GM18507 (cell line): ENCODE results near the gene DPM1.
"Not testable (repeated sequence)": the region's sequence is repeated elsewhere in the genome, so short reads cannot be mapped to it uniquely, and the experiment has no call there.

ENCODE experiments used
- DNase-seq: peaks from one replicate; pipeline ENCODE4 v3.0.0; 2011; ENCODE audit warnings: low read depth; ENCODE audit not compliant: insufficient read length; ENCODE audit errors: extremely low spot score
- FAIRE-seq: peaks from 2 replicates; lab custom pipeline; 2011; peaks lifted over from hg19 to GRCh38; lab: Jason Lieb, UNC

The DPM1 gene

DNA sequence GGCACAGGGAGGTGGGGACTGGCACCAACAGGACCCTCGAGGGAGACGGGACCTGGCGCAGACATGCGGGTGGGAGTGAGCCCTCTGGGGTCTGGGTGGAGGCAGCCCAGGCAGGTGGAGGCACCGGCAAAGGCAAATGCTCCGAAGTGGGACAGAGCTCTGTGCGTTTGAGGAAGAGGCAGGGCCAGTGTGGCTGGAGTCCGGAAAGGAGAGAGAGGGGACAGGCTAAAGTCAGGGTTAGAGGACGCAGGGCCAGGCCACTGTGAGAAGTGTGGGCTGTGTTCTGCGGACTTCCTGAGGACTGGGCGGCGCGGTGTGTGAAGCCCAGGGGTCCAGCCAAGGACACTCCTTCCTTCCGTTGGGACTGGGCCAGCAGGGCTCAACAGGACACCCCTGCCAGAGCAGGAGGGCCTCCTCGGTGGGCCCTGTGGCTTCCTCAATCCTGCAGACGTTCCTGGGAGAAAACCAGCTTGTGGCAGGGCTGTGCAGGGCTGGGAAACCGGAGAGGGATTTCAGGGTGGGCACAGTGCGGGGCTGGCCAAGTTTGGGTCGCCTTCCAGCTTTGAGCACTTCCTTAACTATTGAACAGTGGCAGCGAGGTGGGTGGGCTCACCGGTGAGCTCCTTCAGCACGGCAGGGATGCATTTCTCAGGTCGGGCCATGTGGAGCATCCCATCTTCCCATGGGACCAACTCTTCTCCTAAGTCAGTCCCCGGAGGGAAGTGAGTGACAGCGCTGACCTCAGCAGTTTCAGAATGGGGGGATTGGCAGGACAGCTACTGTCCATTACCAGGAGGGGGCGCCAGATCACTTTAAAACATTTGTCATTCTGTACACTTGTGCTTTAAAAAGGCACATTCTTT, 22.8 kb upstream of the DPM1 start:
- DNase-seq = peak; percentile 43
- peak; percentile 70 for FAIRE-seq

DNA sequence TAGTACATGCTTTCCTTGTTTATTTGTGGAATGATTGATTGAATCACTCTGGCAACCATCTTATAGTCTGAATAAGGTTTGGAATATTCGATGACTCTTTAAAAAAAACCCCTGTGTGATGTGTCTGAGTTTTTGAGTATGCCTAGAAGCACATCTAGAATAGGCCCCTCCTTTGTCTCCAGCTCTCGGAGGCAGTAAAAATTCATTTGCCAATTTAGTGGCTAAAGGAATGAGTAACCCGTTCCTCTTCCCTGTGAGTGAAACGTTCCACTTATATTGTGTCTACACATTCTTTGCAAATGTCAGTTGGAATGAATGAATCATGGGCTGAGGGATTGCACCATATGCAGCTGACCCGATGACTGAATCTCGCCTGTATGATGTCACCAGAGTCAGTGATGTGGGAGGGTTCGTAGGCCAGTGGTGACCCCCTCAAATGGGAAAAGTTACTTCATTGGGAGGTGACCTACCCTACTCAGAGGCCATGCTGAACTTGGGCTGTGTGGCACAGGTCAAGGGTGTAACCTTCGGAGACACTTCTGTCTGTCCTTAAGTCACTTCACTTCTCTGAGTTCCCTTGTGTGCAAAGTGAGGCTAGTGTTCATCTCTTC, 21.8 kb upstream of the DPM1 start:
- FAIRE-seq (no peak), DNase-seq (no peak)

DNA sequence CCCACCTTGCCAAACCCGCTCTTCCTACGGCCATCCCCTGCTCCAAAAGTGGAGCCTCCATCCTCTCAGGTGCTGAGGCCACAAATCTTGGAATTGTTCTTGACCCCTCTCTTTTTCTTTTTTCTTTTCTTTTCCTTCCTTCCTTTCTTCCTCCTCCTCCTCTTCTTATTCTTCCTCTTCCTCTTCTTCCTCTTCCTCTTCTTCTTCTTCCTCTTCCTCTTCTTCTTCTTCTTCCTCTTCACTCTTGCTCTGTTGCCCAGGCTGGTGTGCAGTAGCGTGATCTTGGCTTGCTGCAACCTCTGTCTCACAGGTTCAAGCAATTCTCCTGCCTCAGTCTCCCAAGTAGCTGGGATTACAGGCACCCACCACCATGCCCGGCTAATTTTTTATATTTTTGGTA, 20.2 kb upstream of the DPM1 start:
- not testable (repeated sequence) for FAIRE-seq, DNase-seq

DNA sequence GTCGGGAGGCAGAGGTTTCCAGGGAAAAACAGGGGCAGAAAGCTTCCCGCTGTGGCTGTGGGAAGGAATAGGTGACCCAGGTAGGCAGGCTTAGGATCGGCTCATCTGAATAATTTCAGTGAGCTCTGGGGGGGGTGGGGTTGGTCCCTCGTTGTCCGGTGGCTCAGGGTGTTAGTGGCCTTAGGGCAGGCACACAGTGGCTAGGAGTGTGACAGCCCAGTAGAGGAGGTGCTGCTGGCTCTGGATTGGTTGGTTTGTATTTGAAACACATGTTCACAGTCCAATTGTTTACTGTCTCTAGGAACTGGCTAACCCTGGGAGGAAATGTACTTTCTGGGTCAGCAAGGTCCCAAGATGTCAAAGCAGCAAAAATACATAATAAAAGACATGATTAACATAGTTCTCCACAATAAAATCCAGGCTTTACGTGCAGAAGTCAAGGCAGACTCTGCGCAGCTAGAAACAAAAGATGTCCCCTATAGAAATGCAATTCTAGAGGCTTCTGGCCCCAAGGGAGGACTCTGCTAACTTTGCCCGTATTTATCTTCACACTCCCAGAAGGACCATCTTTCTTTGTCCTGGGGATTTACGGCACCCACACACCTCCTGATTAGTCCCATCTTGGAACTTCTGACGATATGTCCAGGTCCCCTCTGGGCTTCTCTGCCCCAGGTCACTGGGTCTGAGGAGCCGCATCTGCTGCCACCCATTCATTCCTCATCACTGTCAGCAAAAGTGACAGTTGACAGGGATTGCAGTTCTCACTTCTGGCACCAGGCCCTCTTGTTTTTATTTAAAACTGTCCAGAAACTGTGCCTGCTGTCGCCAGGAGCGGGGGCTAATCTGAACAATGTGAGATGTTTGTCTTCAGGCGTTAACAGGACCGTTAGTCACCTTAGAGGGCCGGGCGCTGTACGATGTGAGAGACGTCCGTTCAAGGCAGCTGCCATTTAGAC, 19.0 kb upstream of the DPM1 start:
- DNase-seq (no peak), FAIRE-seq (no peak)

DNA sequence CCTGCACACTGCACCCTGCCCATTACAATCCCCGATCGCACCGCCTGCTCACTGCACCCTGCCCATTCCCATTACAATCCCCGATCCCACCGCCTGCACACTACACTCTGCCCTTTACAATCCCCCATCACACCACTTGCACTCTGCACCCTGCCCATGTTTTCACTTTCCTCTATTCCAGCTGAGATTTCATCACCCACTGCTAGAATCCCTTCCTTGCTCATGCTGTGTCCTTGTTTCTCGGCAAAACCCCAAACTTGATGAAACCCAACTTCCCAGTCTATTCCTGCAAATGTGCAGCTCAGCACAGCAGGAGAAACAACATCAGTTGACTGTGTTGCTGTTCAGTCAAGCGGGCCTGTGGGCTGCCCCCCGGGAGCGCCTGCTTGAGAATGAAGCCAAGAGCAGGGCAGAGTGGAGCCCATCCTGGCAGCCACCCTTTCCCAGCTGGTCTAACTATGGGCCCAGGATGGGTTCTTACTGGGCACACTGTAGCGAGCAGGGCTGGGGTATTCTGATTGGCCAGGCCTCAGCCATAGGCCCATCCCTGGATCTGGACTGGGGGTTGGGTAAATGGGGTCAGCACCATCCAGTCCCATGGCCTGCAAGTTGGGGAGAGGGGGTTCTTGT, 17.5 kb upstream of the DPM1 start:
- FAIRE-seq = no peak

DNA sequence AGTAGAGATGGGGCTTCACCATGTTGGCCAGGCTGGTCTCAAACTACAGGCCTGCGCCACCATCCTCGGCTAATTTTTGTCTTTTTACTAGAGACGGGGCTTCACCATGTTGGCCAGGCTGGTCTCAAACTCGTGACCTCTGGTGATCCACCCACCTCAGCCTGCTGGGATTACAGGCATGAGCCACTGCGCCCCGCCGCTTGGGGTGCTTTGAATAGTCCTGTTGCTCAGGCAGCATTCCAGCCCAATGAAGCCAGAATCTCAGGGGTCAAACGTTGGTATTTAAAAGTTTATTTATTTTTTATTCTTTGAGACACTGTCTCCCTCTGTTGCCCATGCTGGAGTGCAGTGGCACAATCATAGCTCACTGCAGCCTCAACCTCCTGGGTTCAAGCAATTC, 11.6 kb upstream of the DPM1 start:
- FAIRE-seq = no peak

More for the DNA sequence above, 17.5 kb upstream of the DPM1 start:
- no peak for DNase-seq

DNA sequence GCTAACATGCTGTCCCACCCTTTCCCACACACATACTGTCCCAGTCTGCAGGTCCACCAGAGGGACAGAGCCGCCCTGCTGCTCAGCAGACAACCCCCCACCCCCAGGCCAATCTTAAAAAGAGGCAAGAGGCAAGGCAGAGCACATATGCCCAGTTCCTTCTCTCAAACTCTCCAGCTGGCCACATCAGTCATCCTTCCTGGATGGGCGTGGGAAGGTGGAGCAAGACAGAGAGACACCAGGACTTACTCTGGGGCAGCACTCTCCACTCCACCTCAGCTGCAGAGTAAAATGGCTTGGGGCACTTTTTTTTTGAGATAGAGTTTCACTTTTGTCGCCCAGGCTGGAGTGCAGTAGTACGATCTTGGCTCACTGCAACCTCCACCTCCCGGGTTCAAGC, 11.1 kb upstream of the DPM1 start:
- FAIRE-seq = no peak
- DNase-seq = no peak

More for the DNA sequence above, 11.6 kb upstream of the DPM1 start:
- no peak for DNase-seq

DNA sequence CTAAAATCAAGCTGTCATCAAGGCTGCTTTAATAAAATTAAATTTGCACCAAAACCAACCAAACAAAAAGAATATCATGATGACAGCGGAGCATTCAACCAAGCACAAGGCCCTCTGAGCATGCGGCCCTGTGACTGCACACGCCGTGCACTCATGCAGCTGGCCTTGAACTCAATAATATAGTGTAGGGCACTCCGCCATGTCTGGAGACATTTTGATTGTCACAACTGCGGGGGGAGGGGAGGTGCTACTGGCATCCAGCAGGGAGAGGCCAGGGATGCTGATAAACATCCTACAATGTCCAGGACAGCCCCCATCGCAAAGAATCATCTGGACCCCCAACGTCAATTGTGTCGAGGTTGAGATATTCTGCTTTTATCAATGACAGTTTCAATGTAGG, 10.0 kb upstream of the DPM1 start:
- no peak for FAIRE-seq
- DNase-seq = no peak

DNA sequence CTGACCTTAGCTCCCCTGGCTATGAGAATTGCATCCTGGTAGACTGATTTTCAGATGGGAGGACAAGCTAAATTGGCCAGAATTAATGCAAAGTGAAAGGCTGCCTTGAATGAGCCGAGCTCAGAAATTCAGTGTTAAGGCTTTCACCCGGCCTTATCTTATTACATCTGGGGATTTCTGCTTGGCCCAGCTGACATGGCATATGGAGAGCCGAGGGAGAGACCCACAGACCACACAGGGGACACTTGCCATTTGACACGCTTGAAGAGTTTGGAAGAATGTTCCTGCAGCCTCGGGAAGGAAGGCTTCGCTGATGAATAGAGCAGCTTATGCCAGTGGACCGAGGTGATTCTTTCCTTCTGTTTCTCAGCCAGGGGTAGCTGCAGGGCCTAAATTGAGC, 9.3 kb upstream of the DPM1 start:
- DNase-seq (no peak), FAIRE-seq (no peak)

DNA sequence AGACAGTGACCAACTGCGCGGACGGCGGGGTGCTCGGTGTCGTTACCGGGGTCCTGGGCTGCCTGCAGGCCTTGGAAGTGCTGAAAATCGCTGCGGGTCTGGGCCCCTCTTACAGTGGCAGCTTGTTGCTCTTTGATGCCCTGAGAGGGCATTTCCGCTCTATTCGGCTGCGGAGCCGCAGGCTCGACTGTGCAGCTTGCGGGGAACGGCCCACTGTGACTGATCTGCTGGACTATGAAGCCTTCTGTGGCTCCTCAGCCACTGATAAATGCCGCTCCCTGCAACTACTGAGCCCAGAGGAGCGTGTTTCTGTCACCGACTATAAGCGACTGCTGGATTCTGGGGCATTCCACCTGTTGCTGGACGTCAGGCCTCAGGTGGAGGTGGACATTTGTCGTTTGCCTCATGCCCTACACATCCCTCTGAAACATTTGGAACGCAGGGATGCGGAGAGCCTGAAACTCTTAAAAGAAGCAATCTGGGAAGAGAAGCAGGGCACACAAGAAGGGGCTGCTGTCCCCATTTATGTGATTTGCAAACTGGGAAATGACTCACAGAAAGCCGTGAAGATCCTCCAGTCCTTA, 1.3 kb upstream of the DPM1 start:
- FAIRE-seq = no peak
- no peak for DNase-seq

DNA sequence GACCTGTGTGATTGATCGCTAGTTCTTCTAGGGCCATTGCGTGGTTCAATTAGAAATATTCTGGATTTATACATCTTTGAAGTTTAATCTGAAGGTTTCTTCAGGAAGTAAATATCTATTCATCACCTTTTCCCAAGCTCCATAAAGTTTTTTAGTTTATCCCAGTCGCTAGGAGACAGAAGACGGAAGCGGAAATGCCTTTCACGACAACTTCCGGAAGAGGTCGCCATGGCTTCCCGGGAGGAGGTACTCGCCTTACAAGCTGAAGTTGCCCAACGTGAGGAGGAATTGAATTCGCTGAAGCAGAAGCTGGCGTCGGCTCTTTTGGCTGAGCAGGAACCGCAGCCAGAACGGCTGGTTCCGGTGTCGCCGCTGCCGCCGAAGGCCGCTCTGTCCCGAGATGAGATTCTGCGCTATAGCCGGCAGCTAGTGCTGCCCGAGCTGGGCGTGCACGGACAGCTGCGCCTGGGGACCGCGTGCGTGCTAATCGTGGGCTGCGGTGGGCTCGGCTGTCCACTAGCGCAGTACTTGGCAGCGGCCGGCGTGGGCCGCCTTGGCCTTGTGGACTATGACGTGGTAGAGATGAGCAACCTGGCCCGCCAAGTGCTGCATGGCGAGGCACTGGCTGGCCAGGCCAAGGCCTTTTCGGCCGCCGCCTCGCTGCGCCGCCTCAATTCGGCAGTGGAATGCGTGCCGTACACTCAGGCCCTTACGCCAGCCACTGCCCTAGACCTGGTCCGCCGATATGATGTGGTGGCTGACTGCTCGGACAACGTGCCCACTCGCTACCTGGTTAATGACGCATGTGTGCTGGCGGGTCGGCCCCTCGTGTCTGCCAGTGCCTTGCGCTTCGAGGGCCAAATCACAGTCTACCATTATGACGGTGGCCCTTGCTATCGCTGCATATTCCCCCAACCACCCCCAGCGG, 547 bp upstream of the DPM1 start, which contains the start of gene MOCS3:
Gene MOCS3, plus strand, starts transcription at position 204 of the 928 bp plus-strand sequence. Its CDS starts 25 bp downstream, at position 229.
- FAIRE-seq (peak; percentile 88), DNase-seq (peak; percentile 68)

DNA sequence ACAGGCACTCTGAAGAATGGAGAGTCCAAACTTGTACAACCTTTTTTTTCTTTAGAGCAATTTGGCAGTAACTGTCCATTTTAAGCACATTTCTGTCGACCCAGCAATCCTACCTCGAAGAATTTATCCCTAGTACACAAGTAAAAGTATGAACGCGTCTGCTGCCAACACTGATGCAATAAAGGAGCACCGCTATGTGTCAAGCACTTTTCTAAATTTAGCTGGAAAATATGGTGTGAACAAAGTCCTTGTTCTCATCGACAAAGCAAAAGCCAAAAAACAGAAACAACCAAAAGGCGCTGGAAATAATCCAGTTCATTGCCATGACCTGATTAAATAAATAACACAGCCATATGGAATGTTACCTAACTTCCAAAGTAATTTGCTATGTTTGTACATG, 1.1 kb downstream of the DPM1 start:
- DNase-seq (no peak), FAIRE-seq (no peak)

DNA sequence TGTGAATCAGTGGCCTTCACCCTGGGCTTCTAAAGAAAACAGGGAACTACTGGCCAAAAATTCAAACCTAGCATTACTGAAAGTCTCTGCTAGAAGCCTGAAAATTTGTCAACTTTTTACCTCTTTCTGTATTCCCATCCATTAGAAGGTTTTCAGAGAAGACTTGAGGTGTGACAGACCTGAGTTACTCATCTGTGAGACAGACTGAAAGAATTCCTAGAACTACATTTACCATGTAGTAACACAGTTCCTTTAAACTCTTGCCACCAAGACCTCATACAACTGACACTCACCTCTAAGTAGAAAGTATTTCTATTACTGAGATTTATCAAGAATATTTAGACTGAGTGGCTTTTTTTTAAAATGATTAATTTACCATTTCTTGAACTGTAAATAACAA, 4.5 kb downstream of the DPM1 start:
- no peak for DNase-seq
- FAIRE-seq = no peak

DNA sequence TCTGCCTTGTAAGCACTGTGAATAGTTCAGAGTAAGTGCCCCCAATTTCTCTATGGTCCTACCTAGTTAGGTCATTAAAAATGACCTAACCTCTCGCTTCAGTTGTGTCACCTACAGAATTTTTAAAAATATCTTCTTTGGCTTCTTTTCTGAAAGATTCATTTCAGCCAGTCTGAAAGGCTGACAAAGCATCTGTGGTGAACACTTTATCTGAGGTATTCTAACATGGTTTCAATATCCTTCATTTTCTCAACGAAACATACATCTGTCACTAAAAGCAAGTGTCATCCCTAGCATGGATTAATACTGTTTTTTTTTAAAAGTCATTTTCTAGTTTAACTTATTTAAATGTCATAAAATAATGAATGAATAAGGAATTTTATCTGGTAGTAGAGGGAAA, 5.1 kb downstream of the DPM1 start:
- FAIRE-seq = no peak
- DNase-seq = no peak

DNA sequence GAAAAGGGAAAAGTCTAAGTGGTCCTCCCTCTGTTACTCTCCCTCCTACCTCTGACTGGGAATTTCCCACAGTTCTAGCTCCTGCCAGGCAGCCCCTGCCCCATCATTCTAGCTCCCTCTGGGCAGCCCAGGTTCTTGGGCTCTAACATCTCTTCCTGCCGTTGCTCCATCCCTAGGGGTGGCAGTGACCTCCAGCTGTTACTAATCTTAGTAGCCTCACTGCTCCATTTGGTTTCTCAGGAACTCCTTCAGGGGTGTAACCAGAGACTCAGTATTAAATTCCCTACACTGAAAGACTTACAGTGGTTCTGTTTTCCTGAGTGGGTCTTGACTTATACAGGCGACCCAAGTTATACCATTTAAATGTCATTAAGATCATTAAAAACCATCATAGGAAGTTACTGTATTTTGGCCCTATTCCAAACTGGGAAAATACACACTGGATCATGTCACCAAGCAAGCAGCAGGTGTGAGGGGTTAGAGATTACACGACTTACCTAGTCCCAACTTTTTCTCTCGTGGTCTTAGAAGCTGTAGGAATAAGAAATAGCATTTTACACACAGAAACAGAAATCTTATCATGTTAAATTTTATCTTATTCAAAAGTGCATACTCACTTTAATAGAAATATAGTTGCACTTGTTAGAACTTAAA, 10.1 kb downstream of the DPM1 start:
- FAIRE-seq (no peak), DNase-seq (no peak)

DNA sequence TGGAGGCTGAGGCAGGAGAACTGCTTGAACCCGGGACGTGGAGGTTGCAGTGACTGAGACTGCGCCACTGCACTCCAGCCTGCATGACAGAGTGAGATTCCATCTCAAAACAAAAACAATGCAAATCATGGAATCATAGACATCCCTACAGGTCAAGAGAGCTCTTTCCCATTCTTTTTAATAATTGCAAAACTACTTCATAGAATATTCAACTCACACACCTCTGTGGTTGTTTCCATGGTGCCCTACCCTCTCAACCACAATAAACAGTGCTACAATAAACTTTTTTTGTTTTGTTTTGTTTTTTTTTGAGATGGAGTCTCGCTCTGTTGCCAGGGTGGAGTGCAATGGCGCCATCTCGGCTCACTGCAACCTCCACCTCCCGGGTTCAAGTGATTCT, 15.3 kb downstream of the DPM1 start:
- FAIRE-seq (no peak), DNase-seq (no peak)

DNA sequence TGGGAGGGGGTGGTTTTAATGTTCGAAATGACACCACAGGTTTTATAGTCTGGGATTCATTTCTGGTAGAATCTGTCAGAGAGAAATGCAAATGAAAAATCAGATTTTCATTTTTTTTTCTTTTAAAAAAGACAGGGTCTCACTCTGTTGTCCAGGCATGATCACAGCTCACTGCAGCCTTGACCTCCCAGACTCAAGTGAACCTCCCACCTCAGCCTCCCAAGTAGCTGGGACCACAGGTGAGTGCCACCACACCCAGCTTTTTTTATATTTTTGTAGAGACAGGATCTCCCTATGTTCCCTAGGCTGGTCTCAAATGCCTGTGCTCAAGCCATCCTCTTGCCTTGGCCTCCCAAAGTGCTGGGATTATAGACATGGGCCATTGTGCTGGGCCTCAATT, 24.7 kb downstream of the DPM1 start:
- DNase-seq = no peak
- FAIRE-seq = no peak
